ENCODE measurements around the gene FKBP15. TPM values are rescaled to one million over a fixed set of nuclear protein-coding genes. Genes with fewer than 3 reads are reported as not detected.

Gene FKBP15
- total and polyA plus RNA-seq, 2 donors from 2014 or later = 11.0 to 34.8 TPM

GRCh38 chr9:113153599-113153998 is 67.5 kb downstream of the FKBP15 start:
- Histone ChIP-seq H3K4me3 (ENCODE audit: low read length in 3 of 3) (no peak overlapping the region), H3K9ac (ENCODE audit: low read length in 3 of 3) (no peak overlapping the region), H3K27me3 (ENCODE audit: control insufficient read depth, insufficient read depth, low read length) (no peaks in the 10 kb centered on the region), H3K9me3 (ENCODE audit: control insufficient read depth in 2 of 3, insufficient read depth in 1 of 3, low read length in 3 of 3) (no peaks in the 10 kb centered on the region), H3K4me1 (ENCODE audit: control insufficient read depth in 2 of 3, insufficient read depth in 2 of 3, low read depth in 1 of 3, low read length in 3 of 3) (peaks cover 0 to 14% (median 9%) of the 10 kb centered on the region in 3 donors), H3K36me3 (ENCODE audit: control insufficient read depth in 2 of 3, insufficient read depth in 3 of 3, low read length in 3 of 3) (peaks cover 0 to 2% (median under 1%) of the 10 kb centered on the region in 3 donors), H3K27ac (ENCODE audit: low read depth in 2 of 2, low read length in 2 of 2) (no peak overlapping the region)
- TF ChIP-seq CTCF (IDR thresholded peaks at IDR 0.05; ENCODE audit: borderline replicate concordance, extremely low read depth, insufficient read depth) = no peak
- DNase-seq (no peak), FAIRE-seq (no peak)
- intact Hi-C loops (cut with DNase I) = no loop called here

GRCh38 chr9:113152699-113153098 is 68.4 kb downstream of the FKBP15 start:
- peaks cover 0 to 2% (median 0%) of the 10 kb centered on the region in 3 donors for H3K36me3 ChIP-seq (ENCODE audit: control insufficient read depth in 2 of 3, insufficient read depth in 3 of 3, low read length in 3 of 3)
- no peak overlapping the region for H3K27ac ChIP-seq (ENCODE audit: low read depth in 2 of 2, low read length in 2 of 2)
- intact Hi-C loops (cut with DNase I) = no loop called here
- peaks cover 0 to 14% (median 9%) of the 10 kb centered on the region in 3 donors for H3K4me1 ChIP-seq (ENCODE audit: control insufficient read depth in 2 of 3, insufficient read depth in 2 of 3, low read depth in 1 of 3, low read length in 3 of 3)
- peak overlapping the region in 2 of 3 donors; percentile 0 to 85 for H3K4me3 ChIP-seq (ENCODE audit: low read length in 3 of 3)
- no peak for TF ChIP-seq CTCF (IDR thresholded peaks at IDR 0.05; ENCODE audit: borderline replicate concordance, extremely low read depth, insufficient read depth)
- H3K9me3 ChIP-seq (ENCODE audit: control insufficient read depth in 2 of 3, insufficient read depth in 1 of 3, low read length in 3 of 3) = no peaks in the 10 kb centered on the region
- no peak overlapping the region for H3K9ac ChIP-seq (ENCODE audit: low read length in 3 of 3)
- H3K27me3 ChIP-seq (ENCODE audit: control insufficient read depth, insufficient read depth, low read length) = no peaks in the 10 kb centered on the region
- no peak for FAIRE-seq
- DNase-seq = no peak

GRCh38 chr9:113151696-113152630 is 69.1 kb downstream of the FKBP15 start:
- intact Hi-C loops (cut with DNase I) = no loop called here
- H3K4me1 ChIP-seq (ENCODE audit: control insufficient read depth in 2 of 3, insufficient read depth in 2 of 3, low read depth in 1 of 3, low read length in 3 of 3) = peaks cover 0 to 14% (median 9%) of the 10 kb centered on the region in 3 donors
- H3K9me3 ChIP-seq (ENCODE audit: control insufficient read depth in 2 of 3, insufficient read depth in 1 of 3, low read length in 3 of 3) = no peaks in the 10 kb centered on the region
- FAIRE-seq (no peak), DNase-seq (peak in 1 of 5 donors; percentile 6)
- peak overlapping the region in 1 of 2 donors; percentile 37 for H3K27ac ChIP-seq (ENCODE audit: low read depth in 2 of 2, low read length in 2 of 2)
- H3K9ac ChIP-seq (ENCODE audit: low read length in 3 of 3) = peak overlapping the region in 1 of 3 donors; percentile 79
- H3K27me3 ChIP-seq (ENCODE audit: control insufficient read depth, insufficient read depth, low read length) = no peaks in the 10 kb centered on the region
- H3K36me3 ChIP-seq (ENCODE audit: control insufficient read depth in 2 of 3, insufficient read depth in 3 of 3, low read length in 3 of 3) = peaks cover 0 to 2% (median 0%) of the 10 kb centered on the region in 3 donors
- H3K4me3 ChIP-seq (ENCODE audit: low read length in 3 of 3) = peak overlapping the region; percentile 7 to 85 (median 70)
- no peak for TF ChIP-seq CTCF (IDR thresholded peaks at IDR 0.05; ENCODE audit: borderline replicate concordance, extremely low read depth, insufficient read depth)

Measured in kidney (tissue), 14 donors.